ENCODE measurements around the gene KSR1. TPM values are rescaled to one million over a fixed set of nuclear protein-coding genes. Genes with fewer than 3 reads are reported as not detected.

Gene KSR1
- total and polyA plus RNA-seq, 2 of the 8 experiments (the other 6 are each of a cell fraction or from before 2014, with no cell fraction given) = 14.1 to 34.7 TPM

GRCh38 chr17:27418366-27418615 lies 38.0 kb upstream of the KSR1 start (continued):
- TF ChIP-seq POLR2A (IDR thresholded peaks at IDR 0.05; ENCODE audit: control extremely low read depth in 1 of 2, low read depth in 2 of 2, low read length in 2 of 2) (no peak), POLR2AphosphoS5 (IDR thresholded peaks at IDR 0.05; ENCODE audit: low read depth, low read length) (no peak), CBX5 (IDR thresholded peaks at IDR 0.05; ENCODE audit: low read depth, low read length) (no peak)

Measured in H1 (cell line).